Parathyroid adenoma (tissue), 2 donors: Measurements from ENCODE around the gene ZNF469.

Source experiments
- H2AFZ ChIP-seq: fragments of 300-600 bp; sonication (generic); one replicate; pipeline ENCODE4 v1.7.0; 2017; ENCODE audit warnings: antibody characterized with exemption, mild to moderate bottlenecking
- H3K27ac ChIP-seq: fragments of 300-600 bp; sonication (generic); one replicate; pipeline ENCODE4 v1.7.0; 2017
- H3K27me3 ChIP-seq: fragments of 300-600 bp; sonication (generic); one replicate; pipeline ENCODE4 v1.7.0; 2017; ENCODE audit warnings: low read length; ENCODE audit not compliant: control insufficient read depth, insufficient read depth
- H3K36me3 ChIP-seq: fragments of 300-600 bp; sonication (generic); one replicate; pipeline ENCODE4 v1.7.0; 2017; ENCODE audit warnings: low read length; ENCODE audit not compliant: control insufficient read depth, insufficient read depth
- H3K4me1 ChIP-seq: fragments of 300-600 bp; sonication (generic); one replicate; pipeline ENCODE4 v1.7.0; 2017; ENCODE audit warnings: control low read depth
- H3K4me2 ChIP-seq: fragments of 300-600 bp; sonication (generic); one replicate; pipeline ENCODE4 v1.7.0; 2017; ENCODE audit warnings: low read length
- H3K4me3 ChIP-seq: fragments of 300-600 bp; sonication (generic); one replicate; pipeline ENCODE4 v1.7.0; 2017; ENCODE audit warnings: low read depth, low read length
- H3K79me2 ChIP-seq: fragments of 300-600 bp; sonication (generic); one replicate; pipeline ENCODE4 v1.7.0; 2017; ENCODE audit warnings: control low read depth
- H3K9ac ChIP-seq: fragments of 300-600 bp; sonication (generic); one replicate; pipeline ENCODE4 v1.7.0; 2017; ENCODE audit warnings: mild to moderate bottlenecking
- H3K9me3 ChIP-seq: fragments of 300-600 bp; sonication (generic); one replicate; pipeline ENCODE4 v1.7.0; 2017; ENCODE audit warnings: low read length; ENCODE audit not compliant: control insufficient read depth
- CTCF ChIP-seq: fragments of 300-600 bp; sonication (generic); IDR thresholded peaks from one replicate; pipeline ENCODE4 v1.7.0; 2017; ENCODE audit warnings: antibody characterized with exemption, mild to moderate bottlenecking
- donor health status: primary hyperparathyroidism.

ZNF469 gene

GRCh38 chr16:88348377-88349152, 34.2 kb upstream of the ZNF469 start:
- Histone ChIP-seq H3K4me1 (no peaks in the 10 kb centered on the region), H3K9me3 (no peaks in the 10 kb centered on the region), H3K79me2 (no peaks in the 10 kb centered on the region), H3K4me2 (no peak overlapping the region), H3K27ac (no peak overlapping the region), H2AFZ (no peak overlapping the region), H3K36me3 (no peaks in the 10 kb centered on the region), H3K9ac (no peak overlapping the region), H3K4me3 (no peak overlapping the region), H3K27me3 (no peaks in the 10 kb centered on the region)
- no peak for TF ChIP-seq CTCF

- no peak overlapping the region for H3K4me2 ChIP-seq
- H3K9ac ChIP-seq = no peak overlapping the region
- no peaks in the 10 kb centered on the region for H3K9me3 ChIP-seq
- H3K79me2 ChIP-seq = no peaks in the 10 kb centered on the region
- no peak overlapping the region for H2AFZ ChIP-seq
- no peak for TF ChIP-seq CTCF
- H3K27ac ChIP-seq = no peak overlapping the region
- no peaks in the 10 kb centered on the region for H3K4me1 ChIP-seq
- no peaks in the 10 kb centered on the region for H3K36me3 ChIP-seq
- no peaks in the 10 kb centered on the region for H3K27me3 ChIP-seq
- H3K4me3 ChIP-seq = no peak overlapping the region
Observed at GRCh38 chr16:88349153-88349902, 33.4 kb upstream of the ZNF469 start.

GRCh38 chr16:88349903-88350900, 32.6 kb upstream of the ZNF469 start:
- Histone ChIP-seq H3K9me3 (no peaks in the 10 kb centered on the region), H3K79me2 (no peaks in the 10 kb centered on the region), H3K27ac (no peak overlapping the region), H3K4me3 (no peak overlapping the region), H3K4me2 (no peak overlapping the region), H3K4me1 (no peaks in the 10 kb centered on the region), H3K27me3 (no peaks in the 10 kb centered on the region), H2AFZ (no peak overlapping the region), H3K9ac (no peak overlapping the region), H3K36me3 (no peaks in the 10 kb centered on the region)
- TF ChIP-seq CTCF = no peak

GRCh38 chr16:88350922-88351321, 31.8 kb upstream of the ZNF469 start:
- no peaks in the 10 kb centered on the region for H3K36me3 ChIP-seq
- no peaks in the 10 kb centered on the region for H3K79me2 ChIP-seq
- no peak overlapping the region for H2AFZ ChIP-seq
- TF ChIP-seq CTCF = no peak
- H3K9ac ChIP-seq = no peak overlapping the region
- H3K4me2 ChIP-seq = no peak overlapping the region
- no peaks in the 10 kb centered on the region for H3K9me3 ChIP-seq
- no peak overlapping the region for H3K4me3 ChIP-seq
- H3K4me1 ChIP-seq = no peaks in the 10 kb centered on the region
- H3K27ac ChIP-seq = no peak overlapping the region
- H3K27me3 ChIP-seq = no peaks in the 10 kb centered on the region
